Measurements from ENCODE around the gene ALOX5.

GRCh38 chr10:45325116-45325515, 48.9 kb upstream of the ALOX5 start:
- TF ChIP-seq POLR2AphosphoS5 (IDR thresholded peaks at IDR 0.05; ENCODE audit: low read depth) (no peak), CTCF (IDR thresholded peaks at IDR 0.05; ENCODE audit: insufficient read depth, low read length) (no peak), GABPA (IDR thresholded peaks at IDR 0.05; ENCODE audit: low read depth) (no peak)
